Stimulated activated naive CD8-positive, alpha-beta T cell treated with anti-CD3 and anti-CD28 coated beads, Interleukin-15, amount 100 ng/mL, for 72 hours (primary cell): ENCODE measurements around the gene ZIC5.

ENCODE experiments used
- ATAC-seq: fragments of 150-1000 bp; cut with Tn5 transposase; 2 replicates; pipeline ENCODE4 v1.10.0; 2021; ENCODE audit warnings: mild to moderate bottlenecking, moderate library complexity
- DNase-seq, 2 donors: peaks; one replicate each; pipeline ENCODE4 v3.0.0; 2021 to 2022
- H3K27ac Mint-ChIP-seq, 2 donors: one replicate each; pipeline ENCODE4 v1.8.0; 2022; ENCODE audit warnings: mild to moderate bottlenecking in 2 of 2, mixed read lengths in 2 of 2, moderate library complexity in 2 of 2
- H3K27me3 Mint-ChIP-seq: one replicate; pipeline ENCODE4 v1.8.0; 2022; ENCODE audit warnings: mixed read lengths
- H3K4me1 Mint-ChIP-seq: one replicate; pipeline ENCODE4 v1.8.0; 2022; ENCODE audit warnings: mild to moderate bottlenecking, mixed read lengths
- H3K4me3 Mint-ChIP-seq, 2 donors: one replicate each; pipeline ENCODE4 v1.8.0; 2022; ENCODE audit warnings: mild to moderate bottlenecking in 2 of 2, mixed read lengths in 2 of 2, moderate library complexity in 1 of 2
- H3K9me3 Mint-ChIP-seq, 2 donors: one replicate each; pipeline ENCODE4 v1.8.0; 2022; ENCODE audit warnings: mixed read lengths in 2 of 2

ZIC5 gene

GRCh38 chr13:99944606-99945005 lies 27.0 kb downstream of the ZIC5 start:
- no peak overlapping the region for H3K4me3 Mint-ChIP-seq
- H3K27ac Mint-ChIP-seq: peak overlapping the region in 1 of 2 donors; percentile 3
- DNase-seq: no peak
- no peaks in the 10 kb centered on the region for H3K4me1 Mint-ChIP-seq
- no peak for ATAC-seq
- peaks cover 68% of the 10 kb centered on the region for H3K27me3 Mint-ChIP-seq
- no peaks in the 10 kb centered on the region for H3K9me3 Mint-ChIP-seq

- ATAC-seq (no peak), DNase-seq (no peak)
- no peaks in the 10 kb centered on the region for H3K4me1 Mint-ChIP-seq
- H3K27me3 Mint-ChIP-seq: peaks cover 68% of the 10 kb centered on the region
- H3K4me3 Mint-ChIP-seq: no peak overlapping the region
- no peaks in the 10 kb centered on the region for H3K9me3 Mint-ChIP-seq
- no peak overlapping the region for H3K27ac Mint-ChIP-seq
These were observed 27.5 kb downstream of the ZIC5 start for GRCh38 chr13:99944102-99944501.

- Mint-ChIP-seq H3K4me1 (no peaks in the 10 kb centered on the region), H3K9me3 (no peaks in the 10 kb centered on the region), H3K27ac (no peak overlapping the region), H3K4me3 (no peak overlapping the region), H3K27me3 (peaks cover 52% of the 10 kb centered on the region)
- DNase-seq (no peak), ATAC-seq (no peak)
These were observed 29.7 kb downstream of the ZIC5 start for GRCh38 chr13:99941911-99942310.

GRCh38 chr13:99941086-99941485 lies 30.5 kb downstream of the ZIC5 start:
- Mint-ChIP-seq H3K27me3 (peaks cover 44% of the 10 kb centered on the region), H3K4me1 (no peaks in the 10 kb centered on the region), H3K9me3 (no peaks in the 10 kb centered on the region), H3K27ac (no peak overlapping the region), H3K4me3 (no peak overlapping the region)
- DNase-seq (no peak), ATAC-seq (no peak)

GRCh38 chr13:99938635-99939034 lies 32.9 kb downstream of the ZIC5 start:
- H3K4me3 Mint-ChIP-seq: no peak overlapping the region
- H3K27me3 Mint-ChIP-seq: peaks cover 38% of the 10 kb centered on the region
- no peaks in the 10 kb centered on the region for H3K4me1 Mint-ChIP-seq
- DNase-seq (no peak), ATAC-seq (no peak)
- no peaks in the 10 kb centered on the region for H3K9me3 Mint-ChIP-seq
- peak overlapping the region in 1 of 2 donors; percentile 86 for H3K27ac Mint-ChIP-seq

GRCh38 chr13:99935772-99936171 lies 35.8 kb downstream of the ZIC5 start:
- ATAC-seq (no peak), DNase-seq (no peak)
- Mint-ChIP-seq H3K27ac (no peak overlapping the region), H3K4me1 (no peaks in the 10 kb centered on the region), H3K4me3 (no peak overlapping the region), H3K9me3 (no peaks in the 10 kb centered on the region), H3K27me3 (peaks cover 26% of the 10 kb centered on the region)

GRCh38 chr13:99932912-99933311 lies 38.7 kb downstream of the ZIC5 start:
- no peaks in the 10 kb centered on the region for H3K9me3 Mint-ChIP-seq
- no peaks in the 10 kb centered on the region for H3K4me1 Mint-ChIP-seq
- H3K4me3 Mint-ChIP-seq: no peak overlapping the region
- peaks cover 7% of the 10 kb centered on the region for H3K27me3 Mint-ChIP-seq
- no peak overlapping the region for H3K27ac Mint-ChIP-seq
- no peak for DNase-seq
- no peak for ATAC-seq

- Mint-ChIP-seq H3K27ac (no peak overlapping the region), H3K4me3 (no peak overlapping the region), H3K27me3 (peaks cover 17% of the 10 kb centered on the region), H3K9me3 (no peaks in the 10 kb centered on the region), H3K4me1 (no peaks in the 10 kb centered on the region)
- no peak for ATAC-seq
- no peak for DNase-seq
These were observed 40.6 kb downstream of the ZIC5 start for GRCh38 chr13:99930925-99931324.

- ATAC-seq: no peak
- DNase-seq: no peak
- Mint-ChIP-seq H3K27ac (peak overlapping the region in 1 of 2 donors; percentile 5), H3K4me3 (no peak overlapping the region), H3K9me3 (no peaks in the 10 kb centered on the region), H3K4me1 (no peaks in the 10 kb centered on the region), H3K27me3 (peaks cover 28% of the 10 kb centered on the region)
These were observed 41.7 kb downstream of the ZIC5 start for GRCh38 chr13:99929866-99930265.

GRCh38 chr13:99926014-99926731 lies 45.4 kb downstream of the ZIC5 start:
- peak overlapping the region in 1 of 2 donors; percentile 7 for H3K27ac Mint-ChIP-seq
- peaks cover 42% of the 10 kb centered on the region for H3K27me3 Mint-ChIP-seq
- H3K4me1 Mint-ChIP-seq: no peaks in the 10 kb centered on the region
- peak overlapping the region in 1 of 2 donors; percentile 29 for H3K4me3 Mint-ChIP-seq
- ATAC-seq (no peak), DNase-seq (no peak)
- peaks cover 4 to 7% of the 10 kb centered on the region in 2 donors for H3K9me3 Mint-ChIP-seq

GRCh38 chr13:99923877-99924582 lies 47.5 kb downstream of the ZIC5 start:
- no peak for ATAC-seq
- Mint-ChIP-seq H3K27me3 (peaks cover 52% of the 10 kb centered on the region), H3K27ac (no peak overlapping the region), H3K4me1 (no peaks in the 10 kb centered on the region), H3K4me3 (no peak overlapping the region), H3K9me3 (peaks cover 4 to 7% of the 10 kb centered on the region in 2 donors)
- DNase-seq: no peak

GRCh38 chr13:99922631-99923404 lies 48.7 kb downstream of the ZIC5 start:
- ATAC-seq (no peak), DNase-seq (no peak)
- peak overlapping the region in 1 of 2 donors; percentile 27 for H3K27ac Mint-ChIP-seq
- no peaks in the 10 kb centered on the region for H3K4me1 Mint-ChIP-seq
- peaks cover 62% of the 10 kb centered on the region for H3K27me3 Mint-ChIP-seq
- H3K4me3 Mint-ChIP-seq: no peak overlapping the region
- peaks cover 4 to 7% of the 10 kb centered on the region in 2 donors for H3K9me3 Mint-ChIP-seq

GRCh38 chr13:99919132-99919531 lies 52.4 kb downstream of the ZIC5 start:
- Mint-ChIP-seq H3K9me3 (peaks cover 3 to 5% of the 10 kb centered on the region in 2 donors), H3K27me3 (peaks cover 63% of the 10 kb centered on the region), H3K4me3 (no peak overlapping the region), H3K27ac (peak overlapping the region in 1 of 2 donors; percentile 29), H3K4me1 (peaks cover 7% of the 10 kb centered on the region)
- ATAC-seq: no peak
- DNase-seq: no peak

GRCh38 chr13:99916366-99917103 lies 55.0 kb downstream of the ZIC5 start:
- no peaks in the 10 kb centered on the region for H3K9me3 Mint-ChIP-seq
- H3K27me3 Mint-ChIP-seq: peaks cover 62% of the 10 kb centered on the region
- DNase-seq: peak in 1 of 2 donors; percentile 24
- no peak overlapping the region for H3K4me3 Mint-ChIP-seq
- H3K4me1 Mint-ChIP-seq: peaks cover 17% of the 10 kb centered on the region
- ATAC-seq: peak; percentile 75
- H3K27ac Mint-ChIP-seq: peak overlapping the region in 1 of 2 donors; percentile 6

GRCh38 chr13:99913167-99913566 lies 58.4 kb downstream of the ZIC5 start:
- H3K27me3 Mint-ChIP-seq: peaks cover 73% of the 10 kb centered on the region
- ATAC-seq: no peak
- H3K4me1 Mint-ChIP-seq: peaks cover 23% of the 10 kb centered on the region
- DNase-seq: no peak
- no peak overlapping the region for H3K4me3 Mint-ChIP-seq
- no peak overlapping the region for H3K27ac Mint-ChIP-seq
- no peaks in the 10 kb centered on the region for H3K9me3 Mint-ChIP-seq
